Upper lobe of left lung (tissue), 6 donors: ENCODE results near the gene MGAM2. TPM values are rescaled to one million over a fixed set of nuclear protein-coding genes. Genes with fewer than 3 reads are reported as not detected.

Experiments
- ATAC-seq, 2 donors: fragments of 200-7000 bp; cut with Tn5 transposase; one replicate each; pipeline ENCODE4 v1.9.1; 2022; ENCODE audit warnings: mild to moderate bottlenecking in 2 of 2, moderate library complexity in 2 of 2; ENCODE audit not compliant: low FRiP score in 2 of 2
- DNase-seq, 2 donors: peaks; one replicate each; pipeline ENCODE4 v3.0.0-alpha.2; 2019 to 2020
- H3K27ac ChIP-seq, 4 donors: fragments of 200-600 bp; sonication (generic); one replicate each; pipeline ENCODE4 v1.5.1; 2016 to 2019
- H3K27me3 ChIP-seq, 4 donors: fragments of 200-600 bp; sonication (generic); one replicate each; pipeline ENCODE4 v1.5.1; 2017 to 2019
- H3K36me3 ChIP-seq, 4 donors: fragments of 200-600 bp; sonication (generic); one replicate each; pipeline ENCODE4 v1.5.1; 2016 to 2019
- H3K4me1 ChIP-seq, 4 donors: fragments of 200-600 bp; sonication (generic); one replicate each; pipeline ENCODE4 v1.5.1; 2018 to 2019
- H3K4me3 ChIP-seq, 4 donors: fragments of 200-600 bp; sonication (generic); one replicate each; pipeline ENCODE4 v1.5.1; 2017 to 2019; ENCODE audit warnings: mild to moderate bottlenecking in 2 of 4, moderate library complexity in 1 of 4
- H3K9me3 ChIP-seq, 4 donors: fragments of 200-600 bp; sonication (generic); one replicate each; pipeline ENCODE4 v1.5.1; 2018 to 2019
- EP300 ChIP-seq, 4 donors: sonication (generic); formaldehyde crosslinking; IDR thresholded peaks; one replicate each; pipeline ENCODE4 v1.5.1; 2017; ENCODE audit warnings: antibody characterized with exemption in 4 of 4, control low read depth in 2 of 4
- POLR2A ChIP-seq, 4 donors: fragments of 450-650 bp; IDR thresholded peaks; one replicate each; pipeline ENCODE4 v1.5.1; 2016 to 2017; ENCODE audit warnings: antibody characterized with exemption in 4 of 4, mild to moderate bottlenecking in 2 of 4
- POLR2AphosphoS5 ChIP-seq, 2 donors: sonication (generic); formaldehyde crosslinking; IDR thresholded peaks; one replicate each; pipeline ENCODE4 v1.5.1; 2017; ENCODE audit warnings: antibody characterized with exemption in 2 of 2
- WGBS, 2 donors: methylation state at CpG; one replicate each; pipeline ENCODE4 v1.1.5; 2017 to 2018; 5-methylcytosine and 5-hydroxymethylcytosine counted together
- total RNA-seq, 6 donors: library from RNA; depleted of rRNA in 4 of 6; stranded (reverse); fragments of >200 nt in 4 of 6; gene quantifications; one replicate each; pipeline versions ENCODE4 v1.1.0 to v1.2.1, GENCODE V29; 2016 to 2021
- TF ChIP-seq, protein P1 (sequence below), 6 experiments: fragments of 450-650 bp in 4 of 6; fragments of 200-600 bp in 2 of 6; sonication (generic) in 2 of 6; IDR thresholded peaks; one replicate each; pipeline ENCODE4 v1.5.1; 2016 to 2019; ENCODE audit warnings: antibody characterized with exemption in 6 of 6
- donor health status: DM: no; HTN: no; CAD: no; lungs with moderate emphysema.
- donor health status: DM: no; HTN: yes; CAD: no; lungs with severe emphysema.

MGAM2 gene
- total RNA-seq, 6 donors from 2014 or later, result 0.43 to 1.6 (median 0.63) TPM

GRCh38 chr7:142161921-142162320 lies 50.4 kb downstream of the MGAM2 start:
- WGBS, 2 donors, result 90 to 91% methylated on average over 1 of the region's 1 CpG
- DNase-seq (no peak), ATAC-seq (no peak)
- Histone ChIP-seq H3K27me3 (no peaks in the 10 kb centered on the region), H3K9me3 (no peaks in the 10 kb centered on the region), H3K4me3 (no peak overlapping the region), H3K27ac (no peak overlapping the region), H3K36me3 (no peaks in the 10 kb centered on the region), H3K4me1 (no peaks in the 10 kb centered on the region)
- no peak for TF ChIP-seq EP300 (IDR thresholded peaks at IDR 0.05)
- TF ChIP-seq POLR2AphosphoS5 (IDR thresholded peaks at IDR 0.05), result no peak
- TF ChIP-seq, protein P1, sequence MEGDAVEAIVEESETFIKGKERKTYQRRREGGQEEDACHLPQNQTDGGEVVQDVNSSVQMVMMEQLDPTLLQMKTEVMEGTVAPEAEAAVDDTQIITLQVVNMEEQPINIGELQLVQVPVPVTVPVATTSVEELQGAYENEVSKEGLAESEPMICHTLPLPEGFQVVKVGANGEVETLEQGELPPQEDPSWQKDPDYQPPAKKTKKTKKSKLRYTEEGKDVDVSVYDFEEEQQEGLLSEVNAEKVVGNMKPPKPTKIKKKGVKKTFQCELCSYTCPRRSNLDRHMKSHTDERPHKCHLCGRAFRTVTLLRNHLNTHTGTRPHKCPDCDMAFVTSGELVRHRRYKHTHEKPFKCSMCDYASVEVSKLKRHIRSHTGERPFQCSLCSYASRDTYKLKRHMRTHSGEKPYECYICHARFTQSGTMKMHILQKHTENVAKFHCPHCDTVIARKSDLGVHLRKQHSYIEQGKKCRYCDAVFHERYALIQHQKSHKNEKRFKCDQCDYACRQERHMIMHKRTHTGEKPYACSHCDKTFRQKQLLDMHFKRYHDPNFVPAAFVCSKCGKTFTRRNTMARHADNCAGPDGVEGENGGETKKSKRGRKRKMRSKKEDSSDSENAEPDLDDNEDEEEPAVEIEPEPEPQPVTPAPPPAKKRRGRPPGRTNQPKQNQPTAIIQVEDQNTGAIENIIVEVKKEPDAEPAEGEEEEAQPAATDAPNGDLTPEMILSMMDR (IDR thresholded peaks at IDR 0.05), result no peak
- no peak for TF ChIP-seq POLR2A (IDR thresholded peaks at IDR 0.05)

DNA sequence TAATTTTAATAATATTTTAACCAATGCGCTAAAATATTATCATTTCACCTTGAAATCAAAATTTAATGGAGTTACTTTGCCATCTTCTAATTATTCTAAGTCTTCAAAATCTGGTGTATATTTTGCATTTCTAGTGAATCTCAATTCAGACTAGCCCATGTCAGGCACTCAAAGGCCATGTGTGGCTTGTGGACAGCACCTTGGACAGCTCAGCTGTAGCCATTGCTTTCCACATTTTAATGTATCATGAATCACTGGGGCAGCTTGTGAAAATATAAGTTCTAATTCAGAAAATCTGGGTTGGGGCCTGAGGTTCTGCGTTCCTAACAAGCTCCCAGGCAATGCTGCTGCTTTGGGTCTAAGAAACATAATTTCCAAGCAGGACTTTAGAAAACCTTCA lies 57.2 kb downstream of the MGAM2 start:
- Histone ChIP-seq H3K27me3 (no peaks in the 10 kb centered on the region), H3K36me3 (no peaks in the 10 kb centered on the region), H3K4me3 (no peak overlapping the region), H3K9me3 (no peaks in the 10 kb centered on the region), H3K27ac (no peak overlapping the region), H3K4me1 (no peaks in the 10 kb centered on the region)
- DNase-seq, result no peak
- ATAC-seq, result no peak
- TF ChIP-seq, protein P1 (IDR thresholded peaks at IDR 0.05), result no peak
- TF ChIP-seq POLR2A (IDR thresholded peaks at IDR 0.05) (no peak), EP300 (IDR thresholded peaks at IDR 0.05) (no peak), POLR2AphosphoS5 (IDR thresholded peaks at IDR 0.05) (no peak)
- 91 to 96% methylated on average over 2 of the region's 2 CpGs for WGBS, 2 donors

DNA sequence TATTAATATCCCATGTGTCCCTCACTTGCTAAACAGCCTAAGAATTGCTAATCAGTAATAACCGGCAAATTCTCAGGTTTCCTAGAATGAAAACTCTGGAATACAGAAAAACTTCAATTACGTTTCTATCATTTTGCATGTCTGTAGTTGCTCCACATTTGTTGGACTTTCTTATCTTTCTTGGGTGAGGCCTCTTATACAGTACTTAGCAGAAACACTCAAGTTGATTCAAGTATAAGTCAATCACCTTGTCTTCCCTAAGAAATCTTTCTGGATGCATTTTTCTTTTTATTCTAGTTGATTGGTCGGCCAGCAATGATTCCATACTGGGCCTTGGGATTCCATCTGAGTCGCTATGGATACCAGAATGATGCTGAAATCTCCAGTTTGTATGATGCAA lies 61.4 kb downstream of the MGAM2 start:
- Histone ChIP-seq H3K27ac (no peak overlapping the region), H3K4me3 (no peak overlapping the region), H3K9me3 (no peaks in the 10 kb centered on the region), H3K4me1 (no peaks in the 10 kb centered on the region), H3K27me3 (no peaks in the 10 kb centered on the region), H3K36me3 (no peaks in the 10 kb centered on the region)
- ATAC-seq, result peak in 1 of 2 donors; percentile 53
- no peak for TF ChIP-seq POLR2AphosphoS5 (IDR thresholded peaks at IDR 0.05)
- no peak for TF ChIP-seq POLR2A (IDR thresholded peaks at IDR 0.05)
- TF ChIP-seq EP300 (IDR thresholded peaks at IDR 0.05), result no peak
- TF ChIP-seq, protein P1 (IDR thresholded peaks at IDR 0.05), result no peak
- DNase-seq, result no peak
- WGBS, 2 donors, result 51 to 65% methylated on average over 4 of the region's 4 CpGs

- H3K27me3 ChIP-seq, result no peaks in the 10 kb centered on the region
- TF ChIP-seq, protein P1 (IDR thresholded peaks at IDR 0.05), result no peak
- TF ChIP-seq EP300 (IDR thresholded peaks at IDR 0.05) (no peak), POLR2A (IDR thresholded peaks at IDR 0.05) (no peak), POLR2AphosphoS5 (IDR thresholded peaks at IDR 0.05) (no peak)
- H3K4me1 ChIP-seq, result no peaks in the 10 kb centered on the region
- no peaks in the 10 kb centered on the region for H3K36me3 ChIP-seq
- no peaks in the 10 kb centered on the region for H3K9me3 ChIP-seq
- H3K27ac ChIP-seq, result no peak overlapping the region
- no peak overlapping the region for H3K4me3 ChIP-seq
- ATAC-seq (no peak), DNase-seq (no peak)
- WGBS, 2 donors, result 61 to 89% methylated on average over 2 of the region's 2 CpGs
Measured at GRCh38 chr7:142174441-142174840, 62.9 kb downstream of the MGAM2 start.

- Histone ChIP-seq H3K27ac (no peak overlapping the region), H3K9me3 (no peaks in the 10 kb centered on the region), H3K4me3 (no peak overlapping the region), H3K36me3 (no peaks in the 10 kb centered on the region), H3K27me3 (no peaks in the 10 kb centered on the region), H3K4me1 (no peaks in the 10 kb centered on the region)
- 74 to 77% methylated on average over 3 of the region's 3 CpGs for WGBS, 2 donors
- ATAC-seq, result no peak
- no peak for DNase-seq
- TF ChIP-seq, protein P1 (IDR thresholded peaks at IDR 0.05), result no peak
- TF ChIP-seq EP300 (IDR thresholded peaks at IDR 0.05) (no peak), POLR2AphosphoS5 (IDR thresholded peaks at IDR 0.05) (no peak), POLR2A (IDR thresholded peaks at IDR 0.05) (no peak)
Measured at GRCh38 chr7:142175594-142175993, 64.1 kb downstream of the MGAM2 start.
